Activated CD8-positive, alpha-beta memory T cell treated with anti-CD3 and anti-CD28 coated beads, Interleukin-2, amount 50 U/mL, for 1 hour (primary cell): ENCODE results near the gene MVB12B.

ENCODE experiments used
- DNase-seq: peaks from one replicate; pipeline ENCODE4 v3.0.0-alpha.2; 2020; ENCODE audit errors: extremely low read depth

Gene MVB12B

DNA sequence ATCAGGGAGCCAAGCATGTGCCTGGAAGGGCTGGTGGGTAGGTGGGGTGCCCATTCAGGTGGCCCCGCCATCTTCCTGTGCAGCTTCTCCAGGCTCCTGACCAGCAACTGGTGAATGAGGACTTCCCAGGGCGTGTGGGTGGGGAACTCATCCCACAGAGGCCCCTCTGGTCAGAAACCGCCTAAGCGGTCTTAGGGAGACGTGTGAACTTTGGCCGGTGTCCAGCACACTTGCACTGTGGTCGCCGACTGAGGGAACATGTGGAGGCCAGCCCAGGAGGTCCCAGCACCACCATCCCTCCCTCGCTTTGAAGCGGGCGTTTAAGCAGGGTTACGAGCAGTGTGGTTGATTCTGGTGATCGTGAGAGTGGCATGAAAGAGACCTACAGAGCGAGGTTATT lies 77.8 kb downstream of the MVB12B start:
- no peak for DNase-seq

DNA sequence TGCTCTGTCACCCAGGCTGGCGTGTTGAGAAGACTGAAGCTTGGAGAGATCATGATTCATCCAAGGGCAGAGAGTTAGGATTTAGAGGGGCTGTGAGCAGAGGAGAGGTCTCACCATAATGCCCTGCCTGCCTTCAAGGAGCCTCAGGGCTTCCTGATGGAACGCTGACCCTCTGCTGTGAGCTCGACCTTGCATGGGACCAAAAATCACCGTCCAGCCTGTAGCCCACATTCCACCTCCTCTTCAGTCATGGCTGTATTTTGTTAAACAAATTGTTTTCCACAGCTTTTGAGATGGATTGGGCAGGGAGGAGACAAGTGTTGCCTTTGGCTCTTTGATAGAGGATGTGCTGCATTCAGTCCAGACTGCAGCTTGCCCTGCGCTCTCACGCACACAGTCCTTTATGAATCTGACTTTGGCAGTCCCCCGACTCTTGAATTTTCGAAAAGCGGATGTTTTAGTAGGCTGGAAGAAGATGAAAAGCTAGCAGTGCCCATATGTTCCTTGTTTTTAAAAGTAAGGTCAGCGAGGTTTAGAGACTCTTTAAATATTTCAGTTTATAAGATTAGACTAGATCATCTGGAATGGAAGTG lies 79.5 kb downstream of the MVB12B start:
- DNase-seq, result no peak

DNA sequence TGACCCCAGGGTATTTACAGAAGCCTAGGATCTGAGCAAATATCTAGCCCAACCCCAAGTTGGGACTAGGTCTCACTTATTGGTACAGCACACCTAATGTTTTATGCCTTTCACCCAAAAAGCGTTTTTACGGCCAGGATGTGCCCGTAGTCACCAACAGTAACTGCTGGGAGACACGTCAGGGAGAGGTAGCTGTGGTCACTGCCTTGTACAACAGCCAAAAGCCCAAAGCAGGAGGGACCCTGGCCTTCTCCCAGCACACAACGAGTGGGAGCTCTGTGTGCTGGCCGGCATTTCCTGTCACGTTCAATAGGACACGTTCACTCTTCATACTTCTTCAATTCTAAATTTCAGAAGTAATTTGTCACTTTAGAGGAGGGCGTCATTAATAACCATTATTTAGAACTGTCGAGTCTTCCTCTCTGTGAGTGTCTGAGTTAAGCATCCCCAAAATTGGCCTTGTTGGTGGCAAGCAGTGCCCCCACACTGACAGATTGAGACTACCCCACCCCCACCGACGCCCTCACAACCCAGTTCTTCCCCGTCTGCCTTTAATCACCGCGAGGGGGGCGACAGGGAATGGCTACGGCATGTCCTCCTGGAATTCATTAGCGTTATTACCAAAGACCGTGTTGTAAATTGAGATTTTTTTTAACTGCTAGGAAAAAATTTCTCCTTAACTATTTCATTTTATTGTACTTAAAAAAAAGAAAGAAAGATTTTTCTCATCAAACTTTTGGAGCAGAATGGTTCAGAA lies 80.7 kb downstream of the MVB12B start:
- DNase-seq, result no peak

DNA sequence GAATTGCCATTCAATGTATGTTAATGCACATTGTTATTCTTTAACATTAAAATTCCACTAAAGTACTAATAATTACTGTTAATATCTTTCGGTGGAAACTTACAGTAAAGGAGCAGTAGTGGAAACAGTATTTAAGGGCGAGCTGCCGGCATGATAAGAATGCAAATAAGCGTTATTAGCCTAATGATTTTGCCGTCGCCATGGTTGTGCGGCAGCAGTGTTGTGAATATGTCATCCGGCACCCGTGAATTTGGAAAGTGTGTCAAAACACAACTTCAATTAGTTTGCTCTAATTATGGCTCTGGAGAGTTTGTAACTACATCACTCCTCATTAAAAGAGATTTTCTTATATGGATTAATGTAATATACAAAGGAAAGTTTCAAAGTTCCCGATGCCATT lies 81.4 kb downstream of the MVB12B start:
- DNase-seq, result no peak

DNA sequence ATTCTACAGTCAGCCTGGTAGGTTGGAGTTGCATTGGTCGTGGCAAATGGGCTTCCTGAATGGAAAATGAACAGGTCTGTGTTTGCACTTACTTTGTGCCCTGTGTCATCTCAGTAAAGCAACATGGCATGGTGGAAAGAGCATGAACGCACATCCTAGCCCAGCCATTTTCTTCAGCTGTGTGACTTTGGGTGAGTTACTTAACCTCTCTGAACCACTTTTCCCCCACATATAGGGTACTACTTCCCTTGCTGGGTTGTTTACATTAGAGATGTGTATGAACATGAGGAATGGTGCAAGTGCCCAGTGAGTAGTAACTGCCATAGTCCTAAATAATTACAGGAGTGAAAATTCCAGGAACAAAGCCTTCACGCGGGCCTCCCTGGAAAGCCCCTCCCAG lies 83.6 kb downstream of the MVB12B start:
- no peak for DNase-seq

DNA sequence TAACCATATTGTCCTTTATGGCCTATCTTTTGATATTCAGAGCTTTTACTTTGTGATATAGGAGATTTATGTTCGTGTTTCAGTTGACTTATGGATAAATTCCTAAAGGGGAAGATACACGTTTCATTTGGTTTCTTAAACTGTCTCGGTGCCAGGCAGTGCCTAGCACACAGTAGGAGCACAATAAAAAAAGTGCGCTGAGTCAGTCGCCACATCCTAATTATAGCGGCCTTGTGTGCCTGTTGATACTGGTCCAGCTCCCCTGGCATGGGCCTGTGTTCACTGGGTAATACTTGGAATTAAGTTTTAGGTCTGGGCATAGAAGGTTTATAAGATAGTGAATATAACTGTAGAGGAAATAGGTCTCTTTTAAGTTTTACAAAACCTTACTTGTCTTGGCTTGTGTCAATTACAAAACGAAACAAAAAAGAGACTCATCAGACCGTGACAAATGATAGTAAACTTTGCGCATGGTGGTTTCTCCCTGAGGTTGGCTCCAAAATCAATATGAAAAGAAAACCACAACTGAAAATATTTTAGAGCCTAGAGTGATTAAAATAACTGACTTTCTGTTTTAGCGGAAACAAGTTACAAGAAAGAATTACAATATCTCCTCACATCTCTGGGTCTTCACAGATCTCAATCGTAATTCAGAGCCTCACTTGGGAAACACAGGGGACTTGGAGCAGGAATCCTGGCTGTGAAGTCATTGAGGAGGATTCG lies 84.8 kb downstream of the MVB12B start:
- no peak for DNase-seq

DNA sequence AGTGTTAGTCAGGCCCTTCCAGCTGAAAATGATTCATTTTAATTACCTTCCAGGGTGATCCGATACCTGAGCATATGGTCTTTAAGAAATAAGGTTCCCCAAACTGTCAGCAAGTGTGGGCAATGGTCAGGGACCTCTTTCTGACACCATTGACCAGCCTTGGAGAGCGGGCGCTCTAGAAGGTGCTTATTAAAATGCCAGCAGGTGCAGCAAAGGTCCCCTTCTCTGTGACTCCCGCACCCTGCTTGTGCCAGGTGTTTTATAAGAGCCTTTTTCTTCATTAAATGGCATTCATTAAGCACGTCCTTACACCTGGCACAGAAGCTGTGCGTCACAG lies 85.3 kb downstream of the MVB12B start:
- DNase-seq, result no peak

DNA sequence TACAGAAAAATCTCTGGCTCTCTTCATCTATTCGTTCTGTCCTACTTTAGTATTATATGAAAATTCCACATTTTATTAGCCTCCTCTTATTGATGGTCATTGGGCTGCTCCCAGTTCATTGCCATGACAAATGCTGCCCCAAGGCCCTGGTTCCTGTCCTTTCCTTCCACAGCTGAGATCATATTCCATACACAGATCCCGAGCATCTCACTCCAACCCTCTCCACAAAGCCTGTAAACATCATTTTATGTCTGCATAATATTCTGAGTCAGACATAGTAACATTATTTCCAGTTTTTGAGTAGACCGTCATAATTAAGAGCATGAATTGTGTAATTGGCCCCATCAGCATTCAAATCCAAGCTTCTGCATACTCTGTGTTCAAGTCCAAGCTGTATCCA lies 86.3 kb downstream of the MVB12B start:
- no peak for DNase-seq

DNA sequence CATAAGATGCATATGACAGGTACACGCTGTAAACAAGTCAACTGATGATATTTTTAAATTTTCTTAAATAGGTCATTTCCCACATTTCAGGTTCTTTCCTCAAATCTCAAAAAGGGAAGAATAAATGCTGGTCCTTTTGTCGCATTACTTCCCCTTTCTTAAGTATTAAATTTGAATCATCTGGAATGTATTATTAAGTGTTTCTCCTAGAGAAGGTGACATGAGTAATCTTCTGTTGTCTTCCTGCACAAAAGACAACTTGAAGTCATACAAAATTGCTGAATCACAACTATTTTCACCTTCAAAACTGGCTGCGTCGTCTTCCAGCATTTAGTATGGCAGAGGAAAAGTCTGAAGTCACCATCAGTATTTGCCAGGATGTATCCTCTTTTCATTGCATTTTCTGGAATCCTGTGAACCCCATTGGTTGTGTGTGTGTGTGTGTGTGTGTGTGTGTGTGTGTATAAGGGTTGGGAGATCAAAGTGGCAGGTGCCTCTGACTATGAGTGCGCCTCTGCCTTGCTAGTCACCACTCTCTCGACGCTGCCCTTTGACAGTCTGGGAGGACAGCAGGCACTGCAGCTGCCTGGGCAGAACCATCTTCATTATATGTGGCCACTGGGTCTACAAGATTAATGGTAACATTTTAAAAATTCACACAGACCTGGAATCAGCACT lies 86.9 kb downstream of the MVB12B start:
- no peak for DNase-seq

DNA sequence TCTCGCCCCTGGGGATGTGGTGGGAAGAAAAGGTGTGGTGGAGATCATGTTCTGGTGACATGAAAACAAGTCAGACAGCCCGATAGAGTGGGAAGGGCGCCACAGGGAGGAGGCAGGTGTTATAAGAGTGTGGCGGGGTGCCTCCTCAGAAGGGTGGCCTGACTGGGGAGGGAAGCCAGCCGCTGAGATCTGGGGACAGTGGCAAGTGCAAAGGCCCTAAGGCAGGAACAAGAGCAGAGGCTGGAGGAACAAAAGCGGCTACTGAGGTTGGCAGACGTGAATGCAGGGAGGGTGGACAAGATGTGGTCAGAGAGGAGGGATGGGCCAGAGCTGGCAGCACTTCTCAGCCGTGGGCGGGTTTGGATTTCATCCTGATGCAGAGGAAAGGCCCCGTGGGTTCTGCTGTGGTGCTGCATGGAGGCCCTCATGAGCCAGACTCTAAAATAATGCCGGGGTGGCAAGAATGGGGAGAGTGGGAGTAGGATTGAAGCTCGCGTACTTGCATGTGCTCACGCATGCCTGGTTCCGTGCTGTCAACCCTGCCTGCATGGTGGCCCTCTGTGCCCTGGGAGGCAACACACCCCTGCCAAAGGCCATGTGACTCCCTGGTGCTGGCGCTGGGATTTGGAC lies 89.2 kb downstream of the MVB12B start:
- DNase-seq, result no peak

DNA sequence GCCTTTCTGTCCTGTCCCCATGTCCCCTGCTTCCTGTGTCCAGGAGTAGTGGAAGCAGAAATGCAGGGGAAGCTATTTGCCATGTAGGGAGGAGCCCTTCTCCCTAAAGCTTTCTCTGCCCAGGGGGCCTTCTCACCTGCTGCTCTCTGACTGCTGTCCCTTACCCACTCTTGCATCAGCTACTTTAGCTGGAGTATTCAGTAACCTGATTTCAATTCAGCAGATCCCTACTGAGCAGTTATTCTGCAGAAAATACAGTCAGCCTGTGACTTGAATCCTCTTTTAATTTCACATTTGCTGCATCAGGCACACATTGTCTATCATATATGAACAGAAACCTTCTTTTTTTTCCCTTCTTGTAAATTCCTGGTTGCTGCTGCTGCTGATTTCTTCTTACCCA lies 90.4 kb downstream of the MVB12B start:
- no peak for DNase-seq

DNA sequence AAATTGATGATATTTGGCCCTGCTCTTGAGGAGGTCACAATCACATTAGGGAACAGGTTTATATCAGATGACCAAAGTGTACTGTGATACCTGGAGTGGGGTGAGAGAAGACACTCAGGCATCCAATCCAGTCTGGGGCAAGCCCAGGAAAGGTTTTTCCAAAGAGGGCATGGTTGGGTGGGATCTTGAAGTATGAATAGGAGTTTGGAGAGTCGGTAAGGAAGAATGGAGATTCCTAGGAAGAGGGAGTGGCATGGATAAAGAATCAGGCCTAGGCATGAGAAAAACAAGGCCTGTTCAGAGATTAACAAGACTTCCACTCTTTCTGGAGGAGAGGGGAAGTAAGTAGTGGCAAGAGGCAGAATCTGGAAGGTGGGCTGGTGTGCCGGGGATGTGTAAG lies 91.1 kb downstream of the MVB12B start:
- DNase-seq, result no peak

DNA sequence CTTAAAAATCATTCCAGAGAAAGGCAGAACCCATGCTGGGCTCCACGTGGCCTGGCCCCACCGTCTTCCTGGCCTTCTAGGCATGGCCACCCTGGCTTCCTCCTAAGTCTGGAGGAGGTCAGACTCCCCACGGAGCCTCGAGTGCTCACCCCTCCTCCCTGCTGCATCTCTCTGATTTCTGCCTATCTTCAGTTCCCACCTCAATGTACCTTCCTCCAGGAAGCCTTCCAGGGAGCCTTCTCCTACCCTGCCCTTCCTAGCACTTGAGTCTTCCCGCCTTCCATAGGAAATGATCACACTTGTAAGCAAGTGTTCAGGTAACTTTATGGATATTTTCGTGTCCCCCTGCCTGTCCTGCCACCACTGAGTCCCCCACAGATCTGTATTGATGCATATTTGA lies 92.0 kb downstream of the MVB12B start:
- no peak for DNase-seq

DNA sequence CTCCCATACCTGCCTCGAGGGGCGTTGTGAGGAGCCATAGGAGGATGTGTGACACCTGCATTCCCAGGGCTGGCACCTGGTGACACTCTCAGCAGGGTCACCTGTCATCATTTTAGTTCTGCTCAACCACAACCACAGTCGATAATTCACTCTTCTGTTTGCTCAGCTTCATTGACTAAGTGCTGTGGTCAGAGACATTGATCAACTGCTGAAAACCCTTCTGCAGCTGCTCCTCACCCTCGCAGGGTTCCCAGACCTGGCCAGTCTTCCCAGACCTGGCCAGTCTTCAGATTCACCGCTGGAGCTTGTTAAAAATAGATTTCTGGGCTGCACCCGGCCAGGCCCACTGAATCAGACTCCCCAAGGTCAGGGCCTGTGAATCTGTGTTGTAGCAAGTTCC lies 92.8 kb downstream of the MVB12B start:
- DNase-seq, result no peak

DNA sequence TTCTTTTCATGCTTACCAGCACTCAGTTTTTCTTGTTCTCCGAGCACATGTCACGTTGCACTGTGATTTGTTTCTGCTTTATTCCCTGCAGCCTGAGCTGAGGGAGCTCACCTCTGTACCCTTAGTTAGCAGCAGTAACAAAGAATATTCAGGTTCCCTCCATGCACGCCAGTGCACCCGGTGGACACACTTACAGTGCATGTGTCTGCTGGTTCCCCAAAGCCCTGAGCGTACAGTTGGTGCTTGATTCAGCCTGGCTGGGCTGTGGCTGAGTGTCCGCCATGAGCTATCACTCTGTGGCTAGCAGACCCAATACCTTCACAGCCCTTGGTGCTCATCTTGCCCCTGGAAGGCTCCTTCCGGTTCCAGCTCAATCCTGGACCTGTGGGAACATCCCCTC lies 93.5 kb downstream of the MVB12B start:
- DNase-seq, result no peak

DNA sequence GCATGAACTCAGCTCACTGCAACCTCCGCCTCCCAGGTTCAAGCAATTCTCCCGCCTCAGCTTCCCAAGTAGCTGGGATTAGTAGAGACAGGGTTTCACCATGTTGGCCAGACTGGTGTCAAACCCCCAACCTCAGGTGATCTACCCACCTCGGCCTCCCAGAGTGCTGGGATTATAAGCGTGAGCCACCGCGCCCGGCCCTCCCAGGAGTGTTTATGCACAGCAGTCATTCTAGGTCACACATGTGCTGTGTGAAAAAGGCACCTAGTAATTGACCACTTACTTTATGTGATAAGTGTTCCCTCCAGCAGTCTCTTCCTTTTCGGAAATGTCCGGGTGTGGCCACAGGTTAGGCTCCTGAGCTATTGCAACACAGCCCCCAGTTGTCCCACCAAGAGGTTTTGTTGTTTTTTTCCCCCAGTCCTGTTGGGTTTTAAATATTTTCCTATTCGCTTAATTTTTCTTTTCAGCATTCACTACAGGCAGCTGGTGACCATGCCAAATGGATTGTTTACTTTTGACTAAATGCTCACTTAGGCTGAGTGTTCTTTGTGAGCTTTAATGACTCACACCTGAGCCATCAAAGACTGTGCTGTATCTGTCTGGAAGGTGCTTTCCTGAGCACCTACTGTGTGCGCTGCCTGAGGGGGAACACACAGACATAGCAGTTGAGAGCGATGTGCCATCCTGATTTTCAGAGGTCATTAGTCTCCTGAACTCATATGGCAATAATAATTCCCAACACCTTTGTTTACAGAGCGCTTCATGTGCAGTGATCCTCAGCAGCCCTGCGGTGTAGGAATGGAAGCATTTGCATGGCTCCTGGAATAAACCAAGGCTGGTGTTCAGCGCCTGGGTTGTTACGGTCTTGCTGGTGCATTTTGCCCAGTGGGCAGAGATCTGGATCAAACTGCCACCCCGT lies 94.3 kb downstream of the MVB12B start:
- no peak for DNase-seq

DNA sequence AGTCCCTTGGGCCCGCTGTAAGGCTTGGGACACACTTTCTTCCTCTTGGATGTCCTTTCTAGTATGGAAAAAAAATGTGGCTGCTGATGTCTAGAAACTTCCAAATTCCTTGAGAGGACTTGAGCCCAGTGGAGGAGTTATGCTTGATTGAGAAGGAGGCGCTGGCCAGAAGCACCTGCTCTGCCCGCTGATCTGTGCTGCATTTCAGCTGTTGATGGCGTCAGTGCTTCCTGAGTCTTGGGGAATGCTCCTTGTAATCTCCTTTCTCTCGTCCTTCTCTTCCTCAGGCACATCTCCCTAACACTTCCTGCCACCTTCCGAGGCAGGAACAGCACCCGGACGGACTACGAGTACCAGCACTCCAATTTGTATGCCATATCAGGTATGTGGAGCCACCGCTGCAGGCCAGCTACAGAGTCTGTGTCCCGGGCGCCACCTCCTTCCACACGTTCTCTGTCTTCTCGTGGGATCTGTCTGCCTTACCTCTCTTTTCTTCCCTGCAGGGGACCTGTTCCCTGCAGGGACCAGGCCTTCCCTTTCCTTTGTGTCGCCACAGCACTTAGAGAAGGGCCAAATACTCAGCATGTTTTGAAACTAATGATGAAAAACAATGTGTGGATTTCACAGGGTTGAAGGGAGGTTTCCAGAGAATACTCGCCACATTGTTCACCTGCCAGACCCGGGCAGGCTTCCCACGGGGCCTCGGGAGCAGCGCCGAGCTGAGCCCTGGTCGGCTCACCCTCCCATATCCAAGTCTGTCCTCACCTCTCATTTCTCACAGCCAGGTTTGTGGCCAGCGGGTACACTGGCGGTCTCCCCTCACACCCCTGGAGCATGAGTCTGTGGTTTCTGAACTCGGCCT lies 95.2 kb downstream of the MVB12B start:
- DNase-seq, result no peak

DNA sequence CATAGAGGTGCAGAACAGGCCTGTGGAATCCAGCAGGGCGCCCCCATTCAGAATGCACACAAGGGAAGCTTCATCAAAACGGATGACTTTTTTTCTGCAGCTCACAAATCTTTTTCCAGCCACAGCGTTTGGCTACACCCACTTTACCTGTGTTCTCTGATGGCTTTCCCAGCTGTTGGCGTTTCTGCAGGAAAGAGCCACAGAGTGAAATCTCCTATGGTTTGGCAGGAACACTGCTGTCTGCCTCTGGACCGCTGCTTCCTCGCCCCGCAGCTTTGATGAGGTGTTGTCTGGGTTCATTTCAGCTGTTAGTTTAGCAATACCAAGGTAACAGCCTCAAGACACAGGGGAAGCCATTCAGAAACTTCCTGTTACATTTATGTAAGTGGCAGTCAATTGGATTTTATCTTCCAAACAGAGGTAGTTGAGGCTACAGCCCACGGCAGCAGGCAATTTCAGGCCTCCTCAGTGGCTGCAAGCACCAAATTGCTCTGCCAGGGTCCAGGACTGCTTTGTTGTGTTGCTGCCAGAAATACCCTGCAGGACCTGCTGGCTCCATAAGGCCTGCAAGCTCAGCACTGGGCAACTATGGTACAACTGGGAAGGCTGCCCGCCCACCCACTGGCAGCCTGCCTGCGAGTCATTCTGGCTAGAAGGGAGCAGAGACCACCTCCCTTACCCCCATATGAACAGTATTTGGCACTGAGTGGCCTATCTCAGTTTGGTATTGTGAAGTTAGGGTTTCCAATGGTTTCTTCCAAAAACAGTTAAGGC lies 96.7 kb downstream of the MVB12B start:
- no peak for DNase-seq

DNA sequence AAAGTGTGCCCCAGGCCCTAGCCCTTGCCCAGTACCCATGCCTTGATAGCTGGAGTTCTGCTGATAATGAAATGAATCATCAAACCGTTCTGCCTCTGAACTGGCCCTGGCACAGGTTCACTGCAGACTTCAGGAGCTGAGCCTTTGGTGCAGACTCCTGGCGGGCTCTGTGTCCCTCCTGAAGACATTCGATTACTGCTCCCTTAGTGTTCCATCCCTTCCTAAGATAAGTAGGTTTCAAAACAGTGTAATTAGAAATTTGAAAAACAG lies 97.2 kb downstream of the MVB12B start:
- DNase-seq, result no peak

DNA sequence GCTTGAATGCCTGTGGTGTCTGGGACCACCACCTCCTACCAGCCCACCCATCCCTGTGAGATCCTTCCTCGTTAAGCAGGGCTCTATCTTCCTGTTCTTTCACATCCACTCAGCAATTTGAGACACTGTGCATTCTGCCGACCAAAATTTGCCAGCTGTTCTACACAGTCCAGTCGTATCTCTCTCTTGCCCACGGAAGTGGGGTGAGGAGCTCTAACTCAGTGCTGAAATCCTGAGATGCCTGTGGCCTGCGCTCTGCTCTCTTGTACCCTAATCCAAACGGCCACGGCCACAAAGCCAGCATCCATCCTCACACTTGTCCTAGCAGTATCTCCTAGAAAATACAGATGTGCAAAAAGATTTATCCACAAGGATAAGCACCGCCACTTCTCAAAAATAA lies 97.9 kb downstream of the MVB12B start:
- DNase-seq, result no peak
